ENCODE data around the gene SETD3.

SETD3 gene

DNA sequence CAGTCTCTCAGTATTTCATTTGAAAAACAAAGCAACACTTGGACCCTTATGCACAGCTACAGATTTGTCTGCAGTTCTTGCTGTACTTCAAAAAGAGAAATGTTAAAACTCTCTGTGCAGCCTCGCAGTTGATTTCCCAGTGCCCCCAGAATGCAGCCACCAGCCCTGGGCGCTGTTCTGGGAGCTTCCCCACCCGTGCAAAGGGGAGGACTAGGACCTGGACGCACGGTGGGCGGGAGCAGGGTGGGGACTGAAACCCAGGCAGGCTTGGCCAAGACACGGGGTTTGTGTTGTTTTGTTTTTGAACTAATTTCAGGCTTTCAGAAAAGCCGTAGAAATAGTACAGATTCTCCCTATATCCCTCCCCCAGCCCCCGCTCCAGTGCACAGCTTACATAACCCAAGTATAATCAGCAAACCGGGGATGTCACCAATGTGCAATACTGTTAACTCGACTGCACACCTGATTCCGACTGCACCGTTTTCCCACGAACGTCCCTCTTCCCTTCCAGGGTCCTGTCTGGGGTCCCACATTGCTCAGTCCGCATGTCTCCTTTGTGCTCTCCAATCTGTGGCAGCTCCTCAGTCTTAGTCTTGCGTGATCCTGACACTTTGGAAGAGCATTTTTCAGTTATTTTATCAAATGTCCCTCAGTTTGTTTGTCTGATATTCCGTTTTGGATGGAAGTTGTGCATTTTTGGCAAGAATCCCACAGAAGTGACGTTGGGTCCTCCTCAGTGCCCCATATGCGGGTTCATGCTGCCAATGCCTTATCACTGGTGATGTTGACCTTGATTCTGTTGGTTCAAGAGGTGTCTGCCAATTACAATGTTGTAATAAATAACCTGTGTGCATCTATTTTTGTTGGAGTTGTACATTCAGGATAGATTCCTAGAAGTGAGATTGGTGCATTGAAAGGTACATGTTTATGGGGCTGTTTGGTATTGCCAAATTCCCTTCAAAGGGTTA is 95.9 kb downstream of the SETD3 start:
- no peak for DNase-seq

DNA sequence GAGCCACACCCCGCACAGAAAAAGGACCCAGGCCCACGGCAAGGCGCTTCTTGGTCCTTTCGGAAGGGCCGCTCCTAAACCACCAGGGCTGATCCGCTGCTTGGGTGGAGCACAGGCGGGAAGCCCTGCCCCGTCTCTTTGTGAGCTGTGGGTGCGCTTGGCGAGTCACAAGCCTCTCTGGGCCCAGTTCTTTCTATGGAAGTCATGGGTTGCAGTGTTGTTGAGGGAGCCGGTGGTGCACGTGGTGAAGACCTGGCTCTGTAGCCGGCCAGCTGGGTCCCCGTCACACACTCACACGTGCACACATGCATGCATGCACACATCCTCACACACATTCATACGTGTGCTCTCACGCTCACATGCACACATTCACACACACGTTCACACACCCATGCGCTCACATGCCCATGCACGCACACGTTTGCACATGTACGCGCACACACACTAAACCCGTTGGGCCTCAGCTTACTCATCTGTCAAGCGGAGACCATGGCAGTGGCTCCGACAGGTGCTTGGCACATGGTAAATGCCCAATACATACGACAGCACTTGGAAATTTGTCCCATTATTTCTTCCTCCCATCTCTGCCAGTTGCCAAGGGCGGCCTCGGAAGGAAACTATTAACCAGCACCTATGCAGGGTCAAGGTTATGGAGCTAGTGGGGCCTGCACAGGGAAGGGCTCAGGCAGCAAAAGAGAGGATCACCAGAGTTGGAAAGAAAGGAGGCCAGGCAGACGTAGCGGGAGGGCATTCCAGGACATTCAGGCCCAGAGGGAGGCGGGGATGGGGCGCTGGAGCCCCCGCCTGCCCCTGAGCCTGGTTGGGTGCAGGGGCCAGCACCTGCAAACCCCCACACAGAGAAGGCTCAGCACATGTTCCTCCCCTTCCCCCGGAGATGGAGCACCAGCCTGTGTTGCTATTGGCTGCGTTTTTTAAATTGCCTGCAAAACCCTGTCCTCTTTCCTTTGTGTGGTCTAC is 96.9 kb downstream of the SETD3 start:
- DNase-seq = no peak

DNA sequence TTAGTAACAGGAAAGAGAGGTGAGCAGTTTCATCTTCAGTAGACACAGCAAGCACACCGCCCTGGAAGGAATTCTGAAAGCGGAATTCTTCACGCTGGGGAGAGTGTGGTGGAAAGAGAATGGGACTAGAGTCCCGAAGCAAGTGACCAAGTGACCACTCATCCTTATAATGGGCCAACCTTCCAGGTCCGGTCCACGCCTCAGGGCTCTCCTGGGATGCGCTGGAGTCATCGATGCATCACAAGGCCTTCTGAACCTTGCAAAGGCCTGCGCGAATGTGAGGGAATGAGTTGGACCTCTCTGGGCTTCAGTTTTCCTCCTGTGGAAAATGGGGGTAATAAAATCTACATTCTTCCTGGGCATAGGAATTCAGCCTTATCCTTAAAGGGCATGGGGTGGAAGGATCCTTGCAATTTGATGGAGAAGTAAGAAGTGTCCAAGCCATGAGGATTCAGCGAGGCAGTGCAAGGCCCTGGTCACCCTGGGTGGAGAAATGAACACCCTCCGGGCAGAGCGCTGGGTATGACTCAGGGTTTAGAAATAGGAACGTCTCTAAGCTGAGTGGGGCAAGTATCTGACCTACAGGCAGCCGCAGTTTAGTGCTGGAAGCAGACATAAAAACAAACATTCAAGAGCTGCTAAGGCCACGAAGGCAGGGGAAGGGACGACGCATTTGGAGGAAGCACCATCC is 97.7 kb downstream of the SETD3 start:
- DNase-seq = no peak

DNA sequence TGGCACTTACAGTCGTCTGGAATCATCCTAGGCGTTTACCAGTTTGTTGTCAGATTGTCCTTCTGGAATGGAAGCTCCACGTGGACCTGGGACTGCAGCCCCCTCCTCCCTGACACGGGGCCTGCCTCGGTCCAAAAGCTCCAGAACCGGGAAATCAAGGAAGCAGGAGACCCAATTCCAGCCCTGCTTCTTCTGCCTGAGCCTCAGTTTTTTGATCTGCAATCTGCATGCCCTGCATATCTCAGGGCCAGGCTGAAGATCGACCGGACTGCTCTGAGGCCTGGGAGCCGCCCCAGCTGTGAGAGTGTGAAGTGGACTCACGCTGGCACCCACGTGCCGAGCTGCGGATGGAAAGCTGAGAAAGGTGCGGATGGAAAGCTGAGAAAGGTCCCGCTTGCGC is 98.6 kb downstream of the SETD3 start:
- DNase-seq = no peak

DNA sequence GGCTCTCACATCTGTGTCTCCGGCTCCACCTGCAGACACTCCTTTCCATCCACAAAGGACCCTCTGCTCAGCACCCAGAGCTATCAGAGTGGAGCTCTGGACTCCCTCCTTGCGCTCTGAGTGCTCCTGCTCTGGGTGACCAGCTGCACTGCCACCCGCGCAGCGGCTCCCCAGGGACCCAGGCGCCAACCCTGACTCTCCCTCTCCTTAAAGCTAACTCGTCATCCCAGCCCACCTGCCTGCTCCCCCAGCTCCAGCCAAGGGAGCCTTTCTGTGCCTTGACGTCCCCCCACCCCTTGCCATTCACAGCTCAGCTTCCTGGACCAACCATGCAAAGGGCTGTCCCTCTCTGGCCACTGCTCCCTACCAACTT is 99.0 kb downstream of the SETD3 start:
- no peak for DNase-seq

DNA sequence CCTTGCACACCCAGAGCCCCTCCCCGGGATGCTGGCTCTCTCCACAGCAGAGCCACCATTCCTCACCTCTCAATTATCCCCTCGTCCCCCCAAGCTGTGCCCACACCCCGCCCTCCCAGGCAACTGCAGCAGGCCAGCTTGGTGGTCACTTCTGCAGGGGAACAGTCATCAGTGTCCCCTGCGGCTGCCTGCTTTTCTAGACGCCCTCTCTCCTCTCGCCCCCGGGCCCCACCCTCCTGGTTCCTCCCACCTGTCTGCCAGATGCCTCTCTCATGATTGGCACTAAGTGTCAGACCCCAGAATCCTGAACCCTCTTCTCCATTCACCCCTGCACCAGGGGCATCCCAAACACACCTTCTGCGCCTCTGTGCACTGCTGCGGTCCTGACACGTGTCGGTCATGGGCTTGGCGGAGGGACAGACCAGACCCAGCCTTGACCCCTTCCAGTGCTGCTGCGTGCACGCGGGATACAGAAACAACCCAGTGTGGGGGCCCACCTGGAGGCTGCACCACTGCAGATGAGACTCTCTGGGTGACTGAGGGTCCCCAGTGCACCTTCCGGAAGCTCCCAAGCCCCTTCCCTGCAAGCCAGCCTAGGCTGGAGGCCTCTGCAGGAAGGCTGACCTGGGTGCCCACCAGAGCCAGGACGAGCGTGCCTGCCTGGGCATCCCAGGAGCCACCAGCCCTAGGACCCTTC is 99.5 kb downstream of the SETD3 start:
- DNase-seq = no peak

DNA sequence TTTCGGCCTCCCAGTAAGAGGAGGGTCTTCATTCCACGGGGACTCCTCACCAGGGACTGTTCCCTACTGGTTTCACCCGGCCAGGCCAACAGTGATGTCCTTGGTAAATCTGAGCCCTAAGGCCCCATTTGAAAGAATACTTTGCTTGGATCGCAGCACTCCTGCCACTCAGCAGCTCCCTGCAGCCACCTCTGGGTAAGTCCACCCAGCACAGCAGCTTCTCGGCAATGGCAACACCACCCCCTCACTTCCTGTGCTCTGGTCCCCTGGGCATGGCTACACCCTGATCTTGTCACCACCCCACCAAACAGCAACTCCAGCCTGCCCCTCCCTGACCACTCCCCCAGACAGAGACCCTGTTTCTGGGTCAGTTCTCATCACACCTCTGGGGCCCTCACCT is 100.3 kb downstream of the SETD3 start:
- no peak for DNase-seq

DNA sequence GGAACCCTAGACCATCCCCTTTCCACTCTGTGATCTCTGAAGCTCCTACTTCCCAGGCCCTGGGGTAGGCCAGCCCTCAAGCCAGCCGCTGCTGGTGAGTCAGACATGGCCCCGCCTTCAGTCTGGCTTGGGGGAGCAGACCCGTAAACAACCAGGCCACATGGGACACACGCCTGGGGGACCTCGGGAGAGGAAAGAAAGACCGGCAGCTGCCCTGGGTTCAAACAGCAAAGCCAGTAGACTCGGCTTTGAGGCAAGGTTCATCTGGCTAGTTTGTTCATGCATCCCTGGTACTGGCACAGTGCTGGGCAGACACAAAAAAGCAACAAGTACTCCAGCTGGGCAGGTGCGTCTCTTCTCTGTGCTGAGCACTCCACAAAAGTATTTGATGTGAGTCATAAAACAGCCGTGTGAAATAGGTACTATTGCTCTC is 101.9 kb downstream of the SETD3 start:
- peak; percentile 18 for DNase-seq

DNA sequence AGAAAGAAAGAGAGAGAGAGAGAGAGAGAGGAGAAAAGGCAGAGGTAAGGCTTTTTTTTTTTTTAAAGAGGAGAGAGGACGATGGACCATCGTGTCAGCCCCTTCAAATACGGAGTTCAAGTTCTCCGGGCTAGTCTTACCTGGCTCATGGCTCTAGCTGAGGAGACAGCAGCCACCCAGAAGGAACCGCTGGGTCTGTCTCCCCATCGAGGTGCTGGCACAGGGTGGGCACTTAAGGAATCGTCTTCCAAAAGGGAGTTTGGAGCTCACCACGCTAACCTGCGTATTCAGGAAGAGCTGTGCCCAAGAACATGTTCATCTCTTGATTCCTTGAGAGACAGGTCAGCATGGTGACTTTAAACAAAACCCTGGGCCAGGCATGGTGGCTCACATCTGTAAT is 102.7 kb downstream of the SETD3 start:
- no peak for DNase-seq

DNA sequence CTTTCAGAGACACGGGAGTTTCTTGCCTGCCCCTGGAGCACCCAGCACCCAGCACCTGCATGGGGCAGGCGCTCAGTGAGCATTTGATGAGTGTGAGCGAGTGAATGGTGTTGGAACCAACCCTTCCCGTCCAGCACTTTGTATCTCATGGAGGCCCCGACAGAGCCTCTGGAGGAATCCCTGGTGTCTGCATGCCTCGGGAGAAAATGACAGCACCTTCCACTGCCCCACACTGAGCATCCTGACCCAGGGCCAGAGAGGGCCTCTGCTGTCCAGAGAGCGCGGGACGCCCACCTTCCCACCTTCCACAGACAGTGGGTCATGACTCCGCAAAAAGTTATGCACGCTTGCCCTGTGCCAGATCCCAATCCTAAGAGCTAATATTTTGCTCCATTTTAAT is 105.7 kb downstream of the SETD3 start:
- no peak for DNase-seq

DNA sequence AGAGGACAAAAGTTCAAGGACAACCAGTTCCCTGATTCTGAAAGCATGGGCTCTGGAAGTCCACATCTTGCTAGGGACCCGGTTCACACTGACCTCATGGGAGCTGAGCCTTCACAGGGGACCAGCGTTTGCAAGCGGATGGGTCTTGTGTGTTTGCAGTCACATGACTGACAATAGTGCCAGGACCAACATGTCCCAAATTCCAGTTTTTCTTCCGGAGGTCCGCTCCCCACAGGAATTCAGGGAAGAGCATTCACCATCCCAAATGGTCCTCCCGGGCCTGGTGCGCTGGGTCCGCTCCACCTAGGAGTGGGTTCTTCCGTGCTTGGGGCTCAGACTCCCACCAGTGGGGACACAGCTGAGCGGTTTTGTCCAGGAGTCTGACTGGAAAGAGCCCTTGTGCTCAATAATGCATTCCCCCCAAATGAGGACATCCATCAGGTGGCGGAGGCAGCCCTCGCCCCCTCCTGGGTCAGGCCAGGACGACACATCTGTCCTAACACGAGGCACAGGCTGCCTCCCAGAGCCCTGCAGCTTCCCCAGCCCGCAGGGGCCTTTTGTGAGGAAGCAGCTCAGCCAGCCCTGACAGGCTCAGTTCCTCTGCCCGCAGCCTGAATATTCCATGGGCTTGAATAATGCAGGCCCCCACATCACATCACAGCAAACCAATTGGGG is 116.9 kb downstream of the SETD3 start:
- DNase-seq = no peak

DNA sequence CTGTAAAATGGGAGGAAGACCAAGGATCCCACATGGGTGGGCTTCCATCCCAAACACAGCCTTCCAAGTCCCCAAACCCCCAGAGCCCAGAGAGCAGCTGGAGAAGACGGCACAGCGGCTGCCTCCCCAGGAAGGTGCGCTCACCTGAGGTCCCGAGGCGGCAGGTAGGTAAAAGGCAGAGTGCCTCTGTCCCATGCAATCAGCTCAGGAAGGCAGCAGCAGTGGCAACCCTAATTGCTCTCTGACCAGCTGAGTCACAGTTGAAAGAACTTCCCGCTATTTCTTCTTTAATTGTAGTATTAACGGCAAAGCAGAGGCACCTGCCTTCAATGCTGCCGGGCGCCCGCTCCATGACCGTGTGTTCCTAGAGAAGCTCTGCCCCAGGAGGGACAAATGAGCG is 117.6 kb downstream of the SETD3 start:
- no peak for DNase-seq

DNA sequence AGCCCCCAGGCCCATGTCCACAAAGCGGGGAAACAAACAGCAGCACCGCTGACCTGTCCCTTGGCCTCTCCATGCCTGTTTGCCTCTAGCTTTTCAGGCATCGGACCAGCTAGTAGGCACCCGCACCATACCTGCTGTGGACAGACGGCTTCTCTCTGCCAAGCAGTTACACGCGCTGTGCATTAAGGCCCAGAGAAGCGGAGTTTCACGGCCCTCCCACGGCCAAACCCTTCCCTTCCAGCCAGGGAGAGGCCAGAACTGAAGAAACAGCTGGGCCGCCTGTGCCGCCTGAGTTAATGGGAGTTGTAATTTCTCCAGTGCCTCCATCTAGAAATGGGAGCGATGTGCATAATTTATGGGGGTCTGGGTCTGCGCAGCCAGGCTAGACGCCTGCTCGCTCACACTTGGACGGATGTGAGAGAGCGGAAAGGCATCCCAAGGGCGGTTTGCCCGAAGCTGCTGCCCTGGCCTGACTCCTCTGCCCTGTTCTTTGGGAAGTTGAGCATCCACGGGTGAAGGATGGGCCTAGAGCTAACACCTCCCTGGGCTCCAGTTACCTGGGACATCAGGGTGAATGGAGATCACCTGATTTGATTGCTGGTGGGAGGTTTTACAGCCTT is 119.0 kb downstream of the SETD3 start:
- DNase-seq = no peak

DNA sequence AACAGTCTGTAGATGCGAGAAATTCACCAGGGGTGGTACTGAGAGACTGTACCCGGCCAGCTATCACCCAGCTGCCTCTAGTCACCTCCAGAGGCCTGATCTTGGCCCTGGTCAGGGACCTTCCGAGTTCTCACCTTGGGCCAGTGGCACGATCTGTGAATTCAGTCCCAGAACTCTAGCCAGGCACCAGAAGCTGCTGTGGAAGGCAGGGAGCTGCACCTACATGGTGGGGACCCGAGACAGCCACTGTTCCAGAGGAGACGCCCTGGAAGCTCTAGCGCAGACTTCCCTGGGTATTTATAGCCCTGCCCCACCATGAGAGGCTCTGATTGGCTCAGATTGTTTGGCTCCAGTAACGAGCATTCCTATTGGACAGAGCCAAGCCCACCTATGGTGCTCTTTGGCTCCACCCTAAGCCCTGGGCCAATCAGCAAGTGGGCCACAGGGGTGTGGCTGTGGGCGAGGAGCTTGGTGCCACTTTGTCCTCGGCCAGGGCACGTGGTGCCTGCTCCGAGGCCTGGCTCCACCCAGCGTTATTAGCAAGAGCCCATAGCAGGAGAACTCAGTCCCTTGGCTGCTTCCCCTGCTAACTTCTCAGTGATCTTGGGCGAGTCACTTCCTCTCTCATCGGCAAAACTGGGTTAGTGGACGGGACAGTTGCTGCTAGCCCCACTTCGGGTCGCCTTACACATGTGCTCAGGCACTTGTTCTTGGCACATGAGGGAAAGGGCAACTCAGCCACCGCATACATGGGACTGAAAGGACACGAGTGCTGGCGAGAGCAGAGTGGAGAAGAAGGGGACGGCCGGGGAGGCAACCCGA is 119.7 kb downstream of the SETD3 start:
- no peak for DNase-seq

DNA sequence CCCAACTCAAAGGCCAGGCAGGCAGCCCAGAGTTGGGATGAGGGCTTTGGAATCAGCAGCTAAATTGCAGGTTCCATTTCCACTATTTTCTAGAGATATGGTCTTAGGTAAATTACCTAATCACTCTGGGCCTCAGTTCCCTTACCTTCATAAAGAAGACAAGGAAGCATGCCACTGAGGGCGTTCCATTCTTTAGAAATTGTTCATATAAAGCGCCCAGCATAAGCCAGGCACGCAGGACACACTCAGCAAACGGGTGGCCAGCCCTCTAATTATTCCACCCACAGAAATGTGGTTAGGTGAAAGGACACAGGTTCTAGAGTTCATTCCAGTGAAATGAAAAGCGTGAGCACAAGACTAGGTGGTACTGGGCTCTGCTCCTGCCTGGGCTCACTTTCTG is 120.8 kb downstream of the SETD3 start:
- no peak for DNase-seq

DNA sequence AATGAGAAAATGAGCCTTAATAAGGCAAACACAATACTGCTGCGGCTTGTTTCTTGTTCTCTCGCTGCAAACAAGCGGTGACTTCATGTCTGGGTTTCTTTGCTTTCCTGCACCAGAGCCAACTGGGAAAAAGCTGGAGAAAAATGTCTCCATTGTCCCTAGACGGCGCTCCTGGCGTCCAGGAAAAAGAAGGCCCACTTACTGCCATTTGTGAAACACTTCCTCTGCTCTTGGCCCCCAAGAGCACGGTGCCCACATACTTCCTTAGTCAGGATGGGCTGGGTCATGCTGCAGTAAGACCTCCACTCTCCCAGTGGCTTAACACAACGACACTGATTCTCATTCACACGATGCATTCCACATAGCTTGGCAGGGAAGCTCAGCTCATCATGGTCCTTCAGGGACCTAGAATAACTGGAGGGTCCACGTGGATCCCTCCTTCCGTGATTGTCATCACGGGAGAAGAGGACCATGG is 122.7 kb downstream of the SETD3 start:
- DNase-seq = no peak

DNA sequence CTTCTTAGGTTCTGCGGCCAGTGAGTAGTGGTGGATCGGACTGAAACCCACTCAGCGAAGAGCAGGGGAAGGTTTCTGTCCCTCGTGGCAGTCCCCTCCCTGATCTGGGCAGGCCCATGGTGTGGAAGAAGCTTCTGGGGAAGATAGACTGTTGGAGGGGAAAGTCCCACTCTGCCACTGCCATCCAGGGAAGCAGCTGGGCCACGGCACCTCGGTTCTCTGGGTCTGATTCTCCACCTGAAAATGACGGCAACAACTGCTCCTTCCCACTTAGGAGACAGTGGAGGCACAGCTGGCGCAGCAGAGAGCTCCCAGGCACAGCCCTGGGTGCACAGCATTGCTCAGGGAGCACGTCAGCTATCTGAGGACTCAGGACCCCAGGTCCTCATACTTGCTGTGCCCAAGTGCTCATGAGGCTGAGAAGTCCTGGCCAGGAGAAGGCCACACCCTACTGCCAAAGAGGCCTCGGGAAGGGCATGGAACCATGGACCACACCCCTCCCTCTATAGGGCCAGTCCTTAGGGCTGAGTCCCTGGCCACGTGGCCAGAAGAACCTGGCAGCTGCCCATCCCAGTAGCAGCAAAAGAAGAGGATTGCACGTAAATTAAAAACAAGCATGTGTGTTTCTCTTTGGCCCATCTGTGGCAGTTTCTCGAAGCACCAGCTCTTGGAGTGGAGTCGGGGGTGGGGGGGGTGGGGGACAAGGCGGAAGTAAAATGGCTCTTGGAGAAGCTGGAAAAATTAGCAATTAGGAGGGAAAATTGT is 123.3 kb downstream of the SETD3 start:
- DNase-seq = no peak

DNA sequence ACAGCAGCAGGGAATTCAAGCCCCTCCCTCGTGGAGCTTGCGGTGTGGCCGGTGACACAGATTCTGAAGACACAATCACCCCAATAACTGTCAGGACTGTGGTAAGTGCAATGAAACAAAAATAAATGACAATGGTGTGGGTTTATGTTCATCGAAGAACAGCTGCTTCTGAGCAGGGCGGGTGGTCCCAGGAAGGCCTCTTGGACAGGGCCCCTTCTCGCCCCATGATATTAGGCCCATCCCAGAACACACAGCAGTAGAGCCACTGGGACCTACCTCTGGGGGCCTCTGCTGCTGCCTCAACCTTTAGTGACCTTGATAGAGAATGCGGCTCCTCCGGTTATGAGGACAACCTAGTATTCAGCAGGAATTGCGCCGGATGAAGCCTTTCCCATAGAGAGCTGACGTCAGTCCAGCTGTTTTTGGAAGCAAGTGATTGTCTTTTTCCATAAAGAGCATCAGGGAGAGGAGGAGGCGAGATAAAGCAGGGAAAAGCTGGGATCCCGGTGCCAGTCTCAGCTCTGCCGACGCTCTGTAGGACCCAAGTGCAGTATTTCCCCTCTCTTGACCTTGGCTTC is 124.5 kb downstream of the SETD3 start:
- no peak for DNase-seq
